Lower leg skin (tissue), 4 donors: ENCODE data around the gene TMEM14C. TPM values are rescaled to one million over a fixed set of nuclear protein-coding genes. Genes with fewer than 3 reads are reported as not detected.

Source experiments
- DNase-seq, 2 donors: peaks; one replicate each; pipeline ENCODE4 v3.0.0-alpha.2; 2019; ENCODE audit warnings: low spot score in 2 of 2
- H3K4me3 ChIP-seq: fragments of 200-600 bp; sonication (generic); 2 replicates; pipeline ENCODE4 v1.5.1; 2017; ENCODE audit warnings: mild to moderate bottlenecking, low read depth; ENCODE audit not compliant: poor library complexity, severe bottlenecking
- POLR2A ChIP-seq, 2 donors: fragments of 450-650 bp; IDR thresholded peaks; one replicate each; pipeline ENCODE4 v1.6.1; 2016 to 2017; ENCODE audit warnings: antibody characterized with exemption in 2 of 2, mild to moderate bottlenecking in 1 of 2, moderate library complexity in 1 of 2
- WGBS, 2 donors: methylation state at CpG; one replicate each; pipeline ENCODE4 v1.1.5; 2018; 5-methylcytosine and 5-hydroxymethylcytosine counted together
- intact Hi-C: fragments of 100-400 bp; cut with DNase I; formaldehyde crosslinking; loops from one replicate; pipeline ENCODE4 v1.15.0; 2023; ENCODE audit warnings: low total_unique reads
- total RNA-seq, 4 donors: library from RNA; depleted of rRNA; stranded (reverse); fragments of >200 nt; gene quantifications; one replicate each; pipeline ENCODE4 v1.1.0, GENCODE V29; 2016
- TF ChIP-seq, protein P1 (sequence below), 3 donors: fragments of 450-650 bp; IDR thresholded peaks; one replicate each; pipeline ENCODE4 v1.5.1; 2016; ENCODE audit warnings: antibody characterized with exemption in 3 of 3, mild to moderate bottlenecking in 3 of 3, moderate library complexity in 2 of 3

Gene TMEM14C
- total RNA-seq, 4 donors from 2014 or later = 69.5 to 99.6 (median 85.0) TPM

DNA sequence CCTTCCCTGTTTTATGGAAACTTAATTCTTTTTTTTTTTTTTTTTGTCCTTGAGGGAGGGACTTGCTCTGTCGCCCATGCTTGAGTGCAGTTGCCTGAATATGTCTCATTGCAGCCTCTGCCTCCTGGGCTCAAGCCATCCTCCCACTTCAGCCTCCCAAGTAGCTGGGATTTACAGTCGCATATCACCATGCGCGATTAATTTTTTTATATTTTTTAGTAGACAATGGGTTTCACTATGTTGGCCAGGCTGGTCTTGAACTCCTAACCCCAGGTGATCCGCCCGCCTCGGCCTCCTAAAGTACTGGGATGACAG is 654 bp downstream of the TMEM14C start:
- no peak for TF ChIP-seq POLR2A (IDR thresholded peaks at IDR 0.05)
- TF ChIP-seq, protein P1, sequence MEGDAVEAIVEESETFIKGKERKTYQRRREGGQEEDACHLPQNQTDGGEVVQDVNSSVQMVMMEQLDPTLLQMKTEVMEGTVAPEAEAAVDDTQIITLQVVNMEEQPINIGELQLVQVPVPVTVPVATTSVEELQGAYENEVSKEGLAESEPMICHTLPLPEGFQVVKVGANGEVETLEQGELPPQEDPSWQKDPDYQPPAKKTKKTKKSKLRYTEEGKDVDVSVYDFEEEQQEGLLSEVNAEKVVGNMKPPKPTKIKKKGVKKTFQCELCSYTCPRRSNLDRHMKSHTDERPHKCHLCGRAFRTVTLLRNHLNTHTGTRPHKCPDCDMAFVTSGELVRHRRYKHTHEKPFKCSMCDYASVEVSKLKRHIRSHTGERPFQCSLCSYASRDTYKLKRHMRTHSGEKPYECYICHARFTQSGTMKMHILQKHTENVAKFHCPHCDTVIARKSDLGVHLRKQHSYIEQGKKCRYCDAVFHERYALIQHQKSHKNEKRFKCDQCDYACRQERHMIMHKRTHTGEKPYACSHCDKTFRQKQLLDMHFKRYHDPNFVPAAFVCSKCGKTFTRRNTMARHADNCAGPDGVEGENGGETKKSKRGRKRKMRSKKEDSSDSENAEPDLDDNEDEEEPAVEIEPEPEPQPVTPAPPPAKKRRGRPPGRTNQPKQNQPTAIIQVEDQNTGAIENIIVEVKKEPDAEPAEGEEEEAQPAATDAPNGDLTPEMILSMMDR (IDR thresholded peaks at IDR 0.05) = no peak
- peak in 1 of 2 donors; percentile 64 for DNase-seq
- intact Hi-C loops = no loop called here
- H3K4me3 ChIP-seq = peak overlapping the region; percentile 71
- WGBS, 2 donors = 16 to 25% methylated on average over 7 of the region's 7 CpGs

DNA sequence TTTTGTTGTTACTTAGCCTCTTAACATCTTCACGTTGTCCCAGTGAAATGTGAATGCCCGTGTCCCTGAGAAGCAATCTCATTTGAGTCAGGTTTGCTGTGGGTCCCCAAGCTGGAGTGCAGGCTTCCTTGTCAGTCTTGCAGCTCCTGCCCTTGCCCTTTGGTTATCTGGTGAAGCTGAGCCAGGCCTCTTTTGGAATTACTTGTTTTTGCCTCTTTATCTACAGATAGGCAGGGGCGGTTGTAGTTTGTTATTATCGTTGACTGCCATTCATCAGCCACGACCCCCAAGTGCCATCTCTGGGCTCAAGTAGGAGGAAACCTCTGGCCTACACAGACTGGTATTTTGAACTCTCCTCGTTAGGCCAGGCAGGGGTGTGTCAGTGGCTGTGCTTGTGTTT is 2.2 kb downstream of the TMEM14C start:
- no peak overlapping the region for H3K4me3 ChIP-seq
- WGBS, 2 donors = 83 to 90% methylated on average over 6 of the region's 6 CpGs
- no peak for TF ChIP-seq POLR2A (IDR thresholded peaks at IDR 0.05)
- TF ChIP-seq, protein P1 (IDR thresholded peaks at IDR 0.05) = no peak
- peak in 1 of 2 donors; percentile 20 for DNase-seq
- intact Hi-C loops = no loop called here

DNA sequence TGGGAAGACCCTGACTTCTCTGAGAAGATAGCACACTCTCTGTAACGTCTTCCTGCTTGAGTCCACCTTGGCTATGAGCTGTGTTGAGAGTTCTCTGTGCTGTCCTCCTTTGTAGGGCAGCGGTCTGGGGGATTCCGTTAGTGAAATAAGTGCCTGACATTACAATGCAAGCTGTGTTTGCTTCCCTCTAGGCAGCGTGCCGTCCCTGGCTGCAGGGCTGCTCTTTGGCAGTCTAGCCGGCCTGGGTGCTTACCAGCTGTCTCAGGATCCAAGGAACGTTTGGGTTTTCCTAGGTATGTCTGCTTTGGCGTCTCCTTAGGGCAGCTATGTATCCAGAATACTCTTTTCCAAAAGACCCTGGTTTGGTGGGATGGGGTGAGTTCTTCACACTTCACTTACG is 2.8 kb downstream of the TMEM14C start:
- H3K4me3 ChIP-seq = no peak overlapping the region
- 72 to 76% methylated on average over 9 of the region's 9 CpGs for WGBS, 2 donors
- no peak for TF ChIP-seq POLR2A (IDR thresholded peaks at IDR 0.05)
- TF ChIP-seq, protein P1 (IDR thresholded peaks at IDR 0.05) = no peak
- DNase-seq = peak in 1 of 2 donors; percentile 53
- intact Hi-C loops = no loop called here

- WGBS, 2 donors = 82 to 83% methylated on average over 3 of the region's 3 CpGs
- intact Hi-C loops = no loop called here
- TF ChIP-seq POLR2A (IDR thresholded peaks at IDR 0.05) = no peak
- TF ChIP-seq, protein P1 (IDR thresholded peaks at IDR 0.05) = no peak
These were observed 7.4 kb downstream of the TMEM14C start for GRCh38 chr6:10730254-10730653.

DNA sequence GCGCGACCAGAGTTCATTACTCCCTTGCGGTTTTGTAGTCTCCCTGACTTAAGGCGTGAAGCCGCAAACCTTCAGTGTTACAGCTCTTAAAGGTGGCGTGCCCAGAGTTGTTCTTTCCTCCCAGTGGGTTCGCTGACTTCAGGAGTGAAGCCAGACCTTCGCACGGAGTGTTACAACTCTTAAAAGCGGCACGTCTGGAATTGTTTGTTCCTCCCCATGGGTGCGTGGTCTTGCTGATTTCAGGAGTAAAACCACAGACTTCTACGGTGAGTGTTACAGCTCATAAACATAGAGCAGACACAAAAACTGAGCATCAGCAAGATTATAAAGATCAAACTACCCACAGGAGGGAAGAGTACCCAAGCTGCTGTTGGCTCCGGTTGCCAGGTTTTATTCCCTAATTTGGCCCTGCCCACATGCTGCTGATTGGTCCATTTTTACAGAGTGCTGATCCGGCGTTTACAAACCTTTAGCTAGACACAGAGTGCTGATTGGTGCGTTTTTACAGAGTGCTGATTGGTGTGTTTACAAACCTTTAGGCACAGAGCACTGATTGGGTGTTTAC is 10.4 kb downstream of the TMEM14C start:
- intact Hi-C loops = no loop called here
- 89 to 90% methylated on average over 17 of the region's 17 CpGs for WGBS, 2 donors
- peak in 1 of 2 donors; percentile 52 for DNase-seq
- TF ChIP-seq POLR2A (IDR thresholded peaks at IDR 0.05) = no peak
- TF ChIP-seq, protein P1 (IDR thresholded peaks at IDR 0.05) = no peak
- no peak overlapping the region for H3K4me3 ChIP-seq

More at GRCh38 chr6:10730254-10730653, 7.4 kb downstream of the TMEM14C start:
- no peak for DNase-seq
- H3K4me3 ChIP-seq = no peak overlapping the region

GRCh38 chr6:10733863-10734262 is 11.0 kb downstream of the TMEM14C start:
- intact Hi-C loops = no loop called here
- peak in 1 of 2 donors; percentile 13 for DNase-seq
- no peak for TF ChIP-seq POLR2A (IDR thresholded peaks at IDR 0.05)
- TF ChIP-seq, protein P1 (IDR thresholded peaks at IDR 0.05) = no peak
- 90 to 92% methylated on average over 3 of the region's 3 CpGs for WGBS, 2 donors
- no peak overlapping the region for H3K4me3 ChIP-seq
